ENCODE results near the gene BSND.

Gene BSND

DNA sequence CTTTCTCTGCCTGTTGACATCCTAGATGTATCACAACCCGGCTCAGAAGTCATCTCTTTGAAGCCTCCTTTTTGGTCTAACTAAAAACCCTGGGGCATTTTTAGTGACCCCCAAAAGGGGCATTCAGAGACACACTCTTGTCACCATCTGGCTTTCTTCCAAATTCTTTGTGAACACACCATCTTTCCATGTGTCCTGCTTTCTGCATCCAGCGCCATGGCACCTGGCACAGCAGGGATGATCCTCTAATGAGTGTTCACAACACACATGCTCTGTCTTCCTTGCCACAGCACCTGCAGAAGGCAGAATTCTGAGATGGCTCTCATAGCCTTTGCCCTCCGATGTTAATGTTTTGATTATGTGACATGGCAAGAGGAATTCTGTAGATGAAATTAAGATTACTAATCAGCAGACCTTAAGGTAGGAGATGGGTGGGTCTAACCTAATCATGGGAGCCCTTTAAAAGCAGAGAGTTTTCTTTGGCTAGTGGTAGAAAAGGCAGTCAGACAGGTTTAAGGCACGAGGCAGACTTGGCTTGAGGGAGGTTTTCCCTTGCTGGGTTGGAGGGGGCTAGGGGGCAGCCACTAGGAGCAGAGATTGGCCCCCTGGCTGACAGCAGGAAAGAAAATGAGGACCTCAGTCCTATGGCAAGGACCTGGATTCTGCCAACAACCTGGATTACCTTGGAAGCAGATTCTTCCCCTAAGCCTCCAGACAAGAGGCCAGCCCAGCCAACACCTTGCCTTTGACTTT lies 23.2 kb upstream of the BSND start:
- no peak for DNase-seq (ENCODE audit: low spot score)

DNA sequence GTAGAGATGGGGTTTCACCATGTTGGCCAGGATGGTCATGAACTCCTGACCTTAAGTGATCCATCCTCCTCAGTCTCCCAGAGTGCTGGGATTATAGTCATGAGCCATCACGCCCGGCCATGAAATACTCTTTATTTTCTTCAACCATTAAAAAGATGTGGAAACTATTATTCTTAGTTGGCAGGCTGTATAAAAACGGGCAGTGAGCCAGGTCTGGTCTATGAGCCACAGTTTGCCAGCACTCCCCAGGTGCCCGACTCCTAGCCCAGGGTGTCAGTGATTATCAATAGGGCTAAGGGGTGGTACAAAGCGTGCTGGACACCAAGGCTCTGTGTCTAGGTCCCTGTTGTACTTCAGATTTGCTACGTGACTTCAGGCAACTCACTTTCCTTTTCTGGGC lies 22.0 kb upstream of the BSND start:
- DNase-seq (ENCODE audit: low spot score), result no peak

DNA sequence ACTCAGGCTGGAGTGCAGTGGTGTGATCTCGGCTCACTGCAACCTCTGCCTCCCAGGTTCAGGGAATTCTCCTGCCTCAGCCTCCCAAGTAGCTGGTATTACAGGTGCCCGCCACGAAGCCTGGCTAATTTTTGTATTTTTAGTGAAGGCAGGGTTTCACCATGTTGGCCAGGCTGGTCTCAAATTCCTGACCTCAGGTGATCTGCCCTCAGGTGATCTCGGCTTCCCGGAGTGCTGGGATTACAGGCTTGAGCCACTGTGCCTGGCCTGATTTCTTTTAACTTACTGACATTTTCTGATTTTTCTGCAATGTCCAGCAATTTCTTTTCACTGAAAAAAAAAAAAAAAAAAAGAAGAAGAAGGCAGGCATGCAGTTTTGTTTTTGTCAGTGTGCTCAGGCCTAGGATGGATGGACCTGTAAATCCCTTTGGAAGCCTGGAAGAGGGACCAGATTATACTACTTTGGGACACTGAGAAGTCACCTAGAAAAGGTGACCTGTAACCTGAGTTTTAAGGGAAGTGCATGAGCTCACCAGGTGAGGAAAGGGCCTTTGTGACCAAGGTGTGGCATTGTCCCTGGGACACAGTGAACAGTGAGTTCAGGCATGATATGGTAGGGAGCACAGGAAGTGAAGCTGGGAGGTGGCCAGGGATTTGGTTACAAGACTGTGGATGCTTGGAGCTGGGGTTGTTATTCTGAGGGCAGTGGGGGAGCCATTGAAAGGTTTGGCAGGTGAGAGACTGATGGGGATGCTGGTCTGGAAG lies 21.0 kb upstream of the BSND start:
- DNase-seq (ENCODE audit: low spot score), result no peak

DNA sequence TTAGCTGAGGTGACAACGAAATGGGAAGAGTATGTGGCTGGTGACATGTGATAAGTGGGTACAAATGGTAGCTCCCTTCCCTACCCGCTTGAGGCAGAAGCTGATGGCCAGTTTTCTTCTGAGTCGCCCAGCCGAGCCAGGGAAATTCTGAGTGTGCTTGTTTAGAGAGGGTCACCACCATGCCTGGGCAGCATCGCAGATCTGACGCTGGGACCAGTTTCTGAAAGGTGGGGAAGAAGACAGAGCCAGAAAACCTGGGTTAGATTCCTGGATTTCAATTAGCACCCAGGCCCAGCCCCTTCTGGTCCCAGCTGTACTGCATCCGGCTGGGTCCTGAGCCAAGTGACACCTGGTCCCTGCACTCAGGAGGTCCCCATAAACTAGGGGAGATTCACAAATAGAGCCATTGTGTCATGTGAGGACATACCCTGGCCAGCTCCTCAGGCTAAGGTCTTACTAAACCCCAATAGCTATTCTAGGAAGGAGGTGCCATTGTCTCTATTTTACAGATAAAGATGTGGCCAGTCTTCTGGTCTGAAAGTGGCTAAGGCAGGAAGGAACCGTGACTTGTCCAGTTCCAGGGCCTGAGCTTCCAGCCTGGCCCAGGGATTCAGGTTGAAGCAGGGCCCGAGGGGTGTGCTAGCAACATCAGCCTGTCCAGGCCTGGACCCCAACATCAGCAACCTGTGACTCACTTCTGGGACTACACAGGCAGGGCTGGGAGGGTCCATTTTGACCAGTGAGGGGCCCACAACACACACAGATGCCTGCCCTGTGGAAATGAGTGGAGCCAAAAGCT lies 20.0 kb upstream of the BSND start:
- DNase-seq (ENCODE audit: low spot score), result no peak

DNA sequence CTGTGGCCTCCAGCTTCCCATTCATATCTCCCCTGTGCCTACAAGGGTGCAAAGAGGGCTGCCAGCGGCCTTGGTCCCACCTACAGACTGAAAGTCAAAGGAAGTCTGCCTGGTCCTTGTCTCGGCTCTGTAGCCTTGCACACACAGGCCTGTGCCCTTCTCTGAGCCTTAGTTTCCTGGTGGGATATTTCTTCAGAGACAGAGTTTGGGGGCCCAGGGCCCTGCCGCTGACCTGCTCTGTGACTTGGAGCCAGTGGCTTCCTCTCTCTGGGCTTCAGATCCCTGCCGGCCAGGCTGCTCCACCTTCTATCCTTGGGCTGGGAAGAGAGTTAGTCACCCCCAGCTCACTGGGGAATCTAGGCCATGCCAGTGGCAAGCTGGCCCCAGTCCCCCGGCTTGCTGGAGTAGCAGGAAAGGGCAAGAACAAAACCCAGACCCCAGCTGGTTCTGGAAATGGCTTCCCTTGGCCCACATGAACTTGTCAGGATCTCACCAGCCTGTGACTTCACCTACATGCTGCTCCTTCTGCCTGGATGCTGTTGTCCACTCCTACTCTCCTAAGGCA lies 19.3 kb upstream of the BSND start:
- DNase-seq (ENCODE audit: low spot score), result no peak

DNA sequence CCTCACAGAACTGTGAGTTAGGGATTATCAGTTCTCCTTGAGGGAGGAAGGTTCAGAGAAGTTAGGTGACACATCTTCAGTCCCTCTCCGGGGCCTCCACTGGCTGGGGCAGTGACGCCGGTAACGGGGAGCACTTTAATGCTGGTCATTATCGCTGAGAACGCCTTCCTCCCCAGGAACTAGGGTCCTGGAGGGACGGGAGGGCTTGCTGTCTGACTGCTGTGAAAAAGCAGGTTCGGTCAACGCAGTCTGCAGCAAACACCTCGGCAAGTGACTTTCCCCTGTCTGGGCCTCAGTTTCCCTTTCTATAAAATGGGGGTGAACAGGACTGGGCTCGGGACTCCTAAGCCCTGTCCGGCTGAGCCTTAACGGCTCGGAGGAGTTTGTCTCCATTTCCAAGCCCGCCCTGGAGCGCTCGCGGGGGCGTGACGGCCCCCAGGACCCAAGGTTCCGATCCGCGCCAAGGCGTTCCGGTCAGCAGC lies 18.6 kb upstream of the BSND start:
- no peak for DNase-seq (ENCODE audit: low spot score)

DNA sequence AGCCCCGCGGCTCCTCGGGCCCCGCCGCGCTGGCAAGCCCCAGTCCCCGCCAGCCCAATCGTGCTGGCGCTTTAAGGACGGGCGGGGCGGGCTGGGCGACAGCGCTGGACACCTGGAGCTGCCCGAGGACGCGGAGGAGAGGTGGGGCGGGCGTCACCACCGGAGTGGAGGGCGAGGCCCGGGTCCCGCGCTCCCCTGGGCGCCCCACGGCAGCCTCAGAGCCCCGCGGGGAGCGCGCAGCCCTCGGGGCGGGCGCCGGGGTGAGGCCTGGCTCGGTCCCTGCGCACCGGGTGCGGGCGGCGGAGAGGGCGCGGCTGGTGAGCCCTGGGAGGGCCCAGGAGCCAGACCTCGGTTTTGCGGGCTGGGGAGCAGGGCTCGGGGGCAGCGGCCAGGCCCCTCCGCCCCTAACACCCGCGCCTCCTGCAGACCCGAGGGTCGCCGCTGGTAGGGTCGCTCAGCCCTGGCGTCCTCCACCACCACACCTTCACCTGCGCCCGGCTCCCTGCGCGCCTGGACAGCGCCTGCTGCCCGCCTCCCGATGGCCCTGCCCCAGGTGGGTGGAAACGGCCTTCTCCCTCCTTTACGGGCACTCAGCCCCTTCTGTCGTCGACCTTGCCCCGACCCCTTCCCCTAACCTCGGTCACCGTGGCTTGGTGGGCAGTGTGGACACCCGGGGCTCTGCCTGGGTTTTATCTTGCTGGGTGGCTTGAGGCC lies 18.0 kb upstream of the BSND start, which contains the start of gene TMEM61:
TSS of gene TMEM61 (plus strand) at position 101 of the 714 bp plus-strand sequence. CDS start at position 539, 438 bp downstream.
- no peak for DNase-seq (ENCODE audit: low spot score)

DNA sequence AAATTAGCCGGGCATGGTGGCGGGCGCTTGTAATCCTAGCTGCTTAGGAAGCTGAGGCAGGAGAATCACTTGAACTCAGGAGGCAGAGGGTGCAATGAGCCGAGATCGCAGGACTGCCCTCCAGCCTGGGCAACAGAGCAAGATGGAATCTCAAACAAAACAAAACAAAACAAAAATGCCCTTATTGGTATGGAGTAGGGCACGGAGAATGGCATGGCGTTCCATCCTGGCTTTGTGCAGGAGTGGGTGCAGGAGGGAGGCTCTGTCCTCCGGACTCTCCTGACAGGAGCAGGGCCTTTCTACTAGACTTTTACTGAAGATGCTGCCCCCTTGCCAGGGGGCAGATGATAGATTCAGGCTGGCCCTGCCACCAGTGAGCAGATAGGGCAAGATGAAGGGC lies 17.3 kb upstream of the BSND start:
- DNase-seq (ENCODE audit: low spot score), result no peak

DNA sequence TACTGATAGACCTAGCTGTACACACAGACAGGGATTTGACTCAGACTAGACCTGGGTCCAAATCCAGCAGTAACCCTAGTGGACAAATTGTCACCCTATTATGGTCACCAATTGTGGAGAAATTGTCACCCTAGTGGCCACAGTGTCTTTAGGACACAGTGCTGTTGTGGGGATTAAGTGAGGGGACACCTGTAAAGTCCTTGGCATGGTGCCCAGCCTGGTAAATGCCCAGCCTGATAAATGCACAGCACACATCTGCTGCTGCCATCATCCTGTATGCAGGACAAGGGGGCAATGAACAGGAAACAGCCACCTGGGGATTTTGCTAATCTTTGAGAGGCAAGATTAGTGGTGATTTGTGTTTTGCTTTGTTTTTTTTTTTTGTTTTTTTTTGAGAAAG lies 16.0 kb upstream of the BSND start:
- no peak for DNase-seq (ENCODE audit: low spot score)

DNA sequence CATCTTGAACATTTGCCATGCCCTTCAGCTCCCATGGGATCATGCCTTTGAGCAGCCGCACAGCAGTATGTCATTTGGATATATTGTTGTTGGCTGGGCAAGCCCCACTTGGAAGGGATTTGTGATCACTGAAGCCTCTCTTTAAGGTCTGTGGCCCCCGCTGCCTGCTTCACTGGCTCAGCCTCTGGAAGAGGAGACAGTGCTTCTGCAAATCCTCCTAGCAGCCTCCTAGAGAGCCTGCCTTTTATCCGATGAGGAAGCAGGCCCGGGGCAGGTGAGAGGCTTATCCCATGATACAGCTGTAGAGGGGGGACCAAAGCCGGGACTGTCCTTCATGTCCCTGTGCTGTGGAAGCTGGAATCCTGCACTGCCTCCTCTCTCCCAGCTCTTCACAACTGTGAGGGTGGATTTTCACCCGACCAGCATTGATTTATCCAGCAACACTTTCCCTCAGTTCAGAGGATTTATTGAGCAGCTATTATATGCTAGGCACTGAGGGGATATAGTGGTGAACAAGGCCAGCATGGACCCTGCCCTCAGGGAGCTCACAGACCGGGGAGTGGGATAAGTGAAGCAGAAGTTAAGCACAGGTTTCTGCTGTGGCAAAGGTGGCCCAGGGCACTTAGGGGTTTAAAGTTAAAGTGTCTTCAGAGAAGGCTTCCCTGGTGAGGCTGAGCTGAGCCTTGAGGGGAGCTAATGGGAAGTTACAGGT lies 14.4 kb upstream of the BSND start:
- DNase-seq (ENCODE audit: low spot score), result no peak

DNA sequence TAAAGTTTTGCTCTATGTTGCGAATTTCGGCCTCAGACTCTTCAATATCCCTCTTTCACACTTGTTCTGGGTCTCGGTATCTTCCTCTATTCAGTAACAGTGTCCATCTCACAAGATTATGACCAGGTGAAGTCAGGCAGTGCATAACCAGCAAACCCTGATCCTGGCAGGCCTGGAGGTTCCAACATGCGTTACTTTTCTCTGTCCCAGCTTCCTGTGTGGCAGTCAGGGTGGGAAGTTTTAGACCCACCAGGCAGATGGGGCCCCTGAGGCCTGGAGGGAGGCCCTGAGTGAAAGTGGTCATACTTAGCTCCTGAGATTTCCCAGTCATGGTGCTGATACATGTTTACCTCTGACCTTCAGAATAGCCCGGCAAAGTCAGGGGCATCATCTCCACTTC lies 13.2 kb upstream of the BSND start:
- no peak for DNase-seq (ENCODE audit: low spot score)

DNA sequence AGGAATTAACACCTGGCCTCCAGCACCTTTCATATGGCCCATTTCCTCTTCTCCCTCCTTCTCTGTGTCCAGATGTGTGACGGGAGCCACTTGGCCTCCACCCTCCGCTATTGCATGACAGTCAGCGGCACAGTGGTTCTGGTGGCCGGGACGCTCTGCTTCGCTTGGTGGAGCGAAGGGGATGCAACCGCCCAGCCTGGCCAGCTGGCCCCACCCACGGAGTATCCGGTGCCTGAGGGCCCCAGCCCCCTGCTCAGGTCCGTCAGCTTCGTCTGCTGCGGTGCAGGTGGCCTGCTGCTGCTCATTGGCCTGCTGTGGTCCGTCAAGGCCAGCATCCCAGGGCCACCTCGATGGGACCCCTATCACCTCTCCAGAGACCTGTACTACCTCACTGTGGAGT lies 12.7 kb upstream of the BSND start:
- no peak for DNase-seq (ENCODE audit: low spot score)

DNA sequence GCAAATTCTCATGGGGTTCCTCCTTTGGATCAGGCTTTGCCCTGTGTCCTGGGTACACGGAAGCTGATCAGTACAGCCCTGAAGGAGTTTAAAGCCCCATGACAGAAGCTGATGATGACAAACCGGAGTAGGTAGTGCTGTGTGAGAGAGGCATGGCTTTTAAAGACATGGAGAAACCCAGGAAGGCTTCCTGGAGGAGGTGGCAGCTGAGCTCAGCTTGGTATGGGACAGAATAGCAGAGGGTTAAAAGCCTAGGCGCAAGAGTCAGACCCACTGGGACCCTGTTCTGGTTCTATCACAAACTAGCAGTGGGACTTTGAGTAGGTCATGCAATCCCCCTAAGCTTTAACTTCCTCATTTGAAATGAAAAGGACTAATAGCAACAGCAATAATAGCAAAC lies 12.2 kb upstream of the BSND start:
- DNase-seq (ENCODE audit: low spot score), result no peak

DNA sequence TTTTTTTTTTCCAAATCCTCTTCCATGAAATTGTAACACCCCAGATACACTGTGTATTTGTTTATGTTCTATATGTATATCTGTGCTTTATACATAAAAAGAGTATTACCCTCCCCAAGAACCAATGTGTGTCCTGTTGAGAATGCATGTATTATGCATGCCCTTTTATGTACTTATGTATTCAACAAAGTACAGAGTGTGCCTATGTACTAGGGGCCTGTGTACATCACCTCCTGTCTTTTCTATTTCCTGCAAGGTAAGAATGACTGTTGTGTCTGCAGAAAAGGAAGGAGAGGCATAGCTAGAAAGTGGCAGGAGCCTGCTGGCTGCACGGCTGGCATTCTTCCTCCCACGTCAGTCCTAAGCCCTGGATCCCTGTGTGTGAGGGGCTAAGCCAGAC lies 11.3 kb upstream of the BSND start:
- no peak for DNase-seq (ENCODE audit: low spot score)

DNA sequence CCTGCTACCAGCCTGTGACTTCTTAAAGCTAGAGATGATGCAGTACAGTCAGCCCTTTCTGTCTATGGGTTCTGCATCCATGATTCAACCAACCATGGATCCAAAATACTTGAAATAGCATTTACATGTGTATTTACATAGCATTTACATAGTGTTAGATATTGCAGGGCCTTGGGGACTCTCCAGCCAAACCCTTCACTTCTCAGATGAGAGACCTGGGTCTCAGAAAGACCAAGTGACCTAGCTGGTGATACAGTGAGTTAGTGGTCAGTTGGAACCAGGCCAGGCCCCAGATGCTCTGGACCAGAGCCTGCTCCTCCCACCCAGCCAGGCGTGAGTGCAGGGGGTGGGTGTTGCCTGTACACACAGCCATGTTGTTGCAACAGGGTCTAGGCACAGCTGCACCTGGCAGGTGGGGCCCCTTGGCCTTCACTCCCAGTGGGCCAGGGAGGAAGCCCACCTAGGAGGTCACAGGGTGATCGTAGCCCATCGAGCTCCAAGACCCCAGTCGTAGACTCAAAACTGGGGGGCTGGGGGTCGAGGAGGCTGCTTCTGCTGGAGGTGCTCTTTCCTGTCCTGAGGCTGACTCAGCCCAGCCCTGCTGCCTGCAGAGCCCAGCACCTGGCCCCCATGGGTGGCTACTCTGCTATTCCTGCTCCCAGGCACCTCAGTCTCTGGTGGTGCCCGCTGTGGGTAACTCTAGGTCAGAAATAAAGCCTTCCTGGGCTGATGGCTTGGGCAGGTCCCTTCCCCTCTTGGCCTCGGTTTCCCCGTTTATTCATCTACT lies 10.6 kb upstream of the BSND start:
- no peak for DNase-seq (ENCODE audit: low spot score)

DNA sequence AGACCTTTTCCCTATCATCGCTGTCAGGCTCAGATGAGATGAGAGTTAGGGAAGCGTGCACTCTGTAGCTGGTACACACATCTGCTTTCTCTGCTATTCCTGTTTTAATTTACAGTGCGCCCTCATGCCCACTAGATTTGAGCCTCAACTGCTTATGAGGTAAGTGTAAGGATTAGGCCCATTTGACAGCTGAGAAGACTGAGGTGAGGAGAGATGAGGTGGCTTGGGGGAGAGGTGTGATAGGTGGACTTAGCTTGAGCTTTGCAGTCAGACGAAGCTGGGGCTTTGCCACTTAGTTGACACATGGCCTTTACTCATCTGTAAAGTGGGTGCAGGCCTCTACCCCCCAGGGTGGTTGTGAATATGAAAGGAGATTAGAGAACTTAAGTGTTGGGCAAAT lies 9.8 kb upstream of the BSND start:
- DNase-seq (ENCODE audit: low spot score), result no peak

DNA sequence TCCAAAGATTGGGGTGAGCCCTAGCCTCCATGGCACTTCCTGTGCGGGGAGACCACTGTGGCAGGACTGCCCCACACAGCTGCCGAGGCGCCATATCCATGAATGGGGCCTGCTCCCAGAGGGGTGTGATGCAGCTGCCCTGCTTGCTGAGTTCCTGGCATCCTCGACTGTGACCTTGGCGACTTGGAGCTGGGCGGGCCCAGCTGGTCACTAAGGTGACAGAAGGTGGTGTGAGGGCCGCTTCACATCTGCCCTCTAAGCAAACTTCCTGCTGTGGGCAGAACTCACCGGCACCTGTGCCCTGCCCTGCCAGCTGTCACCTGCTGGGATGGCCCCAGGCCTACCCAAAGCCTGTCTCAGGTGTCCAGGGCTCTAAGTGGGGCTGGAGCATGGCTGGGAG lies 9.3 kb upstream of the BSND start:
- DNase-seq (ENCODE audit: low spot score), result no peak

DNA sequence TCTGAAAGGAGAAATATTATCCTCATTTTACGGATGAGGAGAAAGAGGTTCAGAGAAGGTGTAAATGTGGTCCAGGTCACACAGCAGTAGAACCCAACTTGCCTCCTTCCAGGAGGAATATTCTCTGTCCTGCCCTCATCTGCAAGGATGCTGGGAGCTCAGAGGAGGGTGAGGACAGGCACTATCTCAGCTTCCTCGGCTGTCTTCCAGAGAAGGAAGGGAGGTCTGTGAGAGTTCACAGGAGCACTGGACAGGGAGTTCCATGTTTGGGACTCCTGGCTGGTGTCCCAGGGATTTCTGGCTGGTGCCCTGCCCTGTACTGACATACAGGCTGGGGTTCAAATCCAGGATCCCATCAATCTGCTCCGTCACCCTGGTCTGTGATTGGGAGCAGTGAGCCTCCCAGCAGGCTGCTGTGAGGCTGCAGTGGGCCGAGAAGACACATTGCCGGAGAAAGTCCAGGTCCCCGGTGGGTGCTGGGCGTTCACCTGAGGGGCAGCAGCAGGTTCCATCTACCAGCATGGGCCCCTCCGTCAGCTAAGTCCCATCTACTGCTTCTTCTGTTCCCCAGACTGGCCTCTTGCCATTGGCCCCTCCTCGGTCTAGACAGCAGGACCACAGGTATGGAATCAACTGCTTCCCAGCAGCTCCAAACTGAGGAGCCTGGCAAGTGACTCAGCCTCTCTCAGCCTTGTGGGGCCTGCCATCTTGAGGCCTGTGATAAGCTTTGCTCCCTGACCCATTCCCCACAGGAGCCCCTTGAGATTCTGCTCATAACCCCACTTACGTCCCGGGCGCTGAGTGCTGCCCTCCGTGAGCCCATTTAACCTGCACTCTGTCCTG lies 8.5 kb upstream of the BSND start:
- DNase-seq (ENCODE audit: low spot score), result no peak

DNA sequence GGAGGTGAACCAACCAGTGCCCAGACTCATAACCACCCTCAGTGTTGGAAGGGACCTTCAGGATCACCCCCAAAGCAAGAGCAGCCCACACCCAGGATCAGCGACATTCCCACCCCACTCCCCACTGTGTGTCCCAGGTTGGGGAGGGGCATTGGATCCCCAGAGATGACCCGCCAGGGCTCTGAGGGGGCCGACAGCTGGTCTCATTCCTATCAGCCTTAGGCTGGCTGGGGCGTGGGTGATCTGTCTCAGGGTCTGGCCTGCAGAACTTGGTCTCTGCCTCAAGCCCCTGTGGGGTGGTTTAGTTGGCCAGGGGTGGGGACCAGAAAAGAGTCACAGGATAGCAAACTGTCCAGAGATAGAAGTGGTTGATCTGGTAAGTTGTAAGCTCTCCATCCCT lies 7.8 kb upstream of the BSND start:
- DNase-seq (ENCODE audit: low spot score), result no peak
